ENCODE data around the gene TXNDC9. TPM values are rescaled to one million over a fixed set of nuclear protein-coding genes. Genes with fewer than 3 reads are reported as not detected.

TXNDC9 gene
- total and polyA plus RNA-seq, 2 of the 8 experiments (the other 6 are each of a cell fraction or from before 2014, with no cell fraction given): 12.9 to 35.6 TPM

GRCh38 chr2:99325384-99325783 lies 10.7 kb downstream of the TXNDC9 start:
- H3K9me3 ChIP-seq (ENCODE audit: insufficient read depth in 2 of 2, low read depth in 1 of 2, low read length in 1 of 2): no peaks in the 10 kb centered on the region
- no peak overlapping the region for H3K27ac ChIP-seq (ENCODE audit: low read depth, low read length)
- H3K27me3 ChIP-seq (replicated peaks in 1 of 4; ENCODE audit: control insufficient read depth in 3 of 4, extremely low read depth in 1 of 4, insufficient read depth in 3 of 4, low read length in 3 of 4): no peaks in the 10 kb centered on the region
- H2BK20ac ChIP-seq (ENCODE audit: low read length): no peak overlapping the region
- ChIA-PET CTCF (ENCODE audit: partially characterized antibody) (interaction anchor here (1.1 kb wide), 1 partner anchor 10 kb away, joined by 3 read pairs; no protein-coding TSS in a partner anchor), POLR2A (ENCODE audit: partially characterized antibody) (interaction anchor here (1.4 kb wide), 1 partner anchor 12 kb away, joined by 3 read pairs; no protein-coding TSS in a partner anchor)
- no peak overlapping the region for H2AK5ac ChIP-seq (ENCODE audit: low read depth, low read length)
- H2AFZ ChIP-seq (ENCODE audit: low read length): no peak overlapping the region
- TF ChIP-seq TCF12 (IDR thresholded peaks at IDR 0.05; ENCODE audit: low read depth, low read length): no peak
- TF ChIP-seq PHF8 (conservative IDR thresholded peaks at IDR 0.05; ENCODE audit: low read depth, low read length): no peak
- no peak for TF ChIP-seq EP300 (IDR thresholded peaks at IDR 0.05; ENCODE audit: borderline replicate concordance in 1 of 2, low read depth in 2 of 2, low read length in 2 of 2)
- TF ChIP-seq RBBP5 (IDR thresholded peaks at IDR 0.05; ENCODE audit: borderline replicate concordance, low read depth, low read length): no peak
- no peak for TF ChIP-seq TBP (IDR thresholded peaks at IDR 0.05; ENCODE audit: low read depth, low read length)
- TF ChIP-seq POLR2A (IDR thresholded peaks at IDR 0.05; ENCODE audit: control extremely low read depth in 1 of 2, low read depth in 2 of 2, low read length in 2 of 2): no peak
- TF ChIP-seq FOSL1 (IDR thresholded peaks at IDR 0.05; ENCODE audit: insufficient read depth, low read depth, low read length): no peak
- TF ChIP-seq KDM4A (IDR thresholded peaks at IDR 0.05; ENCODE audit: low read depth, low read length, severe bottlenecking): no peak
- H2BK120ac ChIP-seq (replicated peaks; ENCODE audit: low read depth, low read length): no peak overlapping the region
- 100% methylated on average over 5 of the region's 5 CpGs; no CpG with 5 or more reads in 1 of the 2 experiments for WGBS, 2 experiments (ENCODE audit: extremely low coverage in 1 of 2, insufficient coverage in 1 of 2, insufficient read length in 1 of 2, insufficient replicate concordance in 2 of 2, low coverage in 1 of 2, low lambda C conversion rate in 2 of 2, missing lambda C conversion rate in 1 of 2)
- H4K20me1 ChIP-seq (replicated peaks in 1 of 2; ENCODE audit: control insufficient read depth in 1 of 2, insufficient read depth in 2 of 2, low read length in 2 of 2): peaks cover 0 to 7% of the 10 kb centered on the region in 2 experiments
- no peak overlapping the region for H3K23ac ChIP-seq (ENCODE audit: insufficient read length)
- H3K9ac ChIP-seq (replicated peaks in 1 of 4; ENCODE audit: extremely low read depth in 1 of 4, low read depth in 3 of 4, low read length in 3 of 4): no peak overlapping the region
- H3K36me3 ChIP-seq (ENCODE audit: control insufficient read depth in 2 of 4, insufficient read depth in 4 of 4, low read length in 3 of 4): peaks cover 4 to 61% (median 31%) of the 10 kb centered on the region in 4 experiments; a peak in 7 of 8 replicates
- no peak overlapping the region for H3K56ac ChIP-seq (replicated peaks; ENCODE audit: insufficient read length, low read depth, low read length)
- H4K5ac ChIP-seq (ENCODE audit: insufficient read length, low read depth, low read length): no peak overlapping the region
- H3K4me3 ChIP-seq (ENCODE audit: extremely low read depth in 1 of 4, insufficient read depth in 2 of 4, low read depth in 3 of 4, low read length in 4 of 4): no peak overlapping the region
- H3K23me2 ChIP-seq (ENCODE audit: low read depth, low read length): no peaks in the 10 kb centered on the region
- no peak for FAIRE-seq
- H4K8ac ChIP-seq (ENCODE audit: extremely low read depth, insufficient read depth, low read length): no peak overlapping the region
- H3K4me2 ChIP-seq (ENCODE audit: insufficient read depth in 1 of 2, low read depth in 2 of 2, low read length in 2 of 2): no peak overlapping the region
- no peak overlapping the region for H3K4ac ChIP-seq (replicated peaks; ENCODE audit: insufficient read length, low read depth, low read length)
- H3K18ac ChIP-seq (ENCODE audit: extremely low read depth, low read length): no peak overlapping the region
- H3K79me2 ChIP-seq (ENCODE audit: control insufficient read depth in 1 of 2, insufficient read depth in 2 of 2, low read length in 2 of 2): peaks cover 0 to 9% of the 10 kb centered on the region in 2 experiments; a peak in 2 of 4 replicates
- H4K91ac ChIP-seq (replicated peaks; ENCODE audit: insufficient read length, low read length): no peak overlapping the region
- no peak for DNase-seq (ENCODE audit: low read depth in 1 of 2, low spot score in 2 of 2)
- no peak overlapping the region for H2BK5ac ChIP-seq (ENCODE audit: low read depth, low read length)
- no peak overlapping the region for H2BK12ac ChIP-seq (ENCODE audit: low read depth, low read length)
- no peaks in the 10 kb centered on the region; the same call in 1 of the 2 replicates for H3K79me1 ChIP-seq (ENCODE audit: low read depth, low read length)
- H3K4me1 ChIP-seq (replicated peaks in 1 of 4; ENCODE audit: control insufficient read depth in 3 of 4, insufficient read depth in 4 of 4, low read length in 3 of 4): no peaks in the 10 kb centered on the region
- no peak overlapping the region for H3K14ac ChIP-seq (ENCODE audit: insufficient read length)
- H2BK15ac ChIP-seq (ENCODE audit: low read length): no peak overlapping the region
